GM19372 (cell line): ENCODE results near the gene TECPR2.
A peak's percentile ranks its signal among the peaks of the same experiment; 100 is the strongest.

Experiments
- ATAC-seq: cut with Tn5 transposase; IDR thresholded peaks from one replicate; pipeline ENCODE4 v1.9.1; 2021; ENCODE audit warnings: mild to moderate bottlenecking, low read depth, moderate library complexity; ENCODE audit not compliant: unreplicated experiment

TECPR2 gene

DNA sequence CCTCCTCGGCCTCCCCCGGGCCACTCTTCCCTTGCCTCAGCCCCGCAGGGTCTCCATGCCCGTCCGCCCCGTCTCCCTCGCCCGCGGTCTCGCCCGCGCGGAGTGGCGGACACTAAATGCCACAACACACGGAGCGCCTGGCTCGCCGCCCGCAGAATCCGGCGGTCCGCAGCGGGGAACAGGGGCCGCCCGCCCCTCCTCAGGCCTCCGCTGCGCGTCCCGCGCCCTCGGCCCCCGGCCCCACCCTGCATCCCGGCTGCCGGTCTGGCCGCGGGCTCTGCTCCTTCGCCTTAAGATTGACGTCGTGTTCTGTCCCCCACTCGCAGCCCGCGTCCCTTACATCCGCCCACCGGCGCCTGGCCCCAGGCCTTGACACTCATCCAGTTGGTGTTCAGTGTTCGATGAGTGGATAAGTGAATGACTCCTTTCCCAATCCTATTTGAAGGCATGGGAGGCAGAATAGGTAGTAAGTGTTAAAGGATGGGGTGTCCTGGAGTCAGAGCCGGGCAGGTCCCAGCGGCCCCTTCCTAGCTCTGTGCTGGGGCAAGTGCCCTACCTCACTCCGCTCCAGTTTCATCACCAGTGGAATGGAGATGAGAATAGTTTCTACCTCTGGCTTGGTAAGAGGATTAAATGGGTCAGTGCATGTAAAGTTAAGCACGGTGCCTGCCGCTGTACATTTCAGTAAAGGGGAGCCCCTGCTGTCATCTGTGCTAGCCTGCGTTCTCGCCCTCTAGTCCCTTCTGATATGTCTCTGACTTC is 622 bp downstream of the TECPR2 start:
- ATAC-seq = peak; percentile 3

DNA sequence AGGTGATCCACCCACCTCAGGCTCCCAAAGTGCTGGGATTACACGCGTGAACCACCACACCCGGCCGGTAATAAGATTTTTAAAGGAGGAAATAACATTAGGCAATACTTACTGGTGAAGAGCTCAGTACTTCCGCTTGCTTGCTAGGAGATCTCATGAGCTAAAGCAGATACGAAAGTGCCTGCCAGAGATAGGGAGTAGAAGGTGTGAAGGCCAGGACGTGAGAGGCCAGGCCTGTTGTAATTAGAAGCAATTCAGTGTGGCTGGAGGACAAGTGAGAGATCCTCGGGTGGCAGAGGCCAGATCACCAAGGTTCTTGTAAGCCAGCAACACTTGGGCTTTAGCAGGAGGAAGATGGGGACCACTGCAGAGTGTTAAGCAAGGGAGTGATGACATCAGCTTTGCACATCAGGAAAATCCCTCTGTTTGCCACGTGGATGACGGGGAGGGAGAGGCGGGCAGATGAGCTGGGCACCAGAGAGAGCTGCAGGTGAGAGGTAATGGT is 7.6 kb downstream of the TECPR2 start:
- no peak for ATAC-seq

DNA sequence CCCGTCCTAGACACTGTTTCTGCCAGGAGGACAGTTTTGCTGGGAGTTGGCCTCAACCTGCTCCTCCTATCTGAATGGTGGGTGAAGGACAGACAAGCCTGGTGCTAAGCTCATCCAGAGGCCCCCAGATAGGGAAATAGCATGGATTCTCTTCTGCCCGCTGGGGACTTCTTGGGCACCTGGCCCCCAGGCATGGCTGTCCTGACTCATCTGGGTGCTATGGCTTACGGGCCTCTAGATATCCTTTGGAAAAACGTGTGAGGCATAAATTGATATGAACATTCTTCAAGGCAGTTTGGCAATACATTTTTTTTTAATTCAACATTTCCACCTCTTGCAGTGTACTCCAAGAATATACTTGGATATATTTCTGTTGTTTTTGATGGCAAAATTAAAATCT is 8.6 kb downstream of the TECPR2 start:
- ATAC-seq = no peak

DNA sequence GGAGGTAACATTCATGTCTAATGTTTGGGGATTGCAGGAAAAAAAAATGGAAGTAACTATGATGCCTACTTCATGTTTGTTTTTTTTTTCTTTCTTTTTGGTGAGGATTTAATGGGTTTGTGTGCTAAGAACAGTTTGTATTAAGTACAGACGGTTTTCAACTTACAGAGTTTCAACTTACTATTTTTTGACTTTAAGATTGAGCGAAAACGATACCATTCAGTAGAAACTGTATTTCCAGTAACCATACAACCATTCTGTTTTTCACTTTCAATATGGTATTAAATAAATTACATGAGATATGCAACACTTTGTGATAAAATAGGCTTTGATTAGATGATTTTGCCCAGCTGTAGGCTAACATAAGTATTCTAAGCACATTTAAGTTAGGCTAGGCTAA is 10.4 kb downstream of the TECPR2 start:
- no peak for ATAC-seq

DNA sequence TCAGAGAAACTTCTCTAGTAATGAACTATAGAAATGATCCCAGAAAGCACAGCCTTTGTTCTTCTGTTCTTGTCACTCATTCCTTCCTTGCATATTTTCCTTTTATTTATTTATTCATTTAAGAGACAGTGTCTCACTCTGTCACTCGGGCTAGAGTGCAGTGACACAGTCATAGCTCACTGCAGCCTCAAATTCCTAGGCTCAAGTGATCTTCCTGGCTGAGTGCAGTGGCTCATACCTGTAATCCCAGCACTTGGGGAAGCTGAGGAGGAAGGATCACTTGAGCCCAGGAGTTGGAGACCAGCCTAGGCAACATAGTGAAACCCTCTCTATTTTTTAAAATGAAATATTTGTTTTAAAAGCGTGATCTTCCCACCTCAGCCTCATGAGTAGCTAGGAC is 11.5 kb downstream of the TECPR2 start:
- no peak for ATAC-seq

DNA sequence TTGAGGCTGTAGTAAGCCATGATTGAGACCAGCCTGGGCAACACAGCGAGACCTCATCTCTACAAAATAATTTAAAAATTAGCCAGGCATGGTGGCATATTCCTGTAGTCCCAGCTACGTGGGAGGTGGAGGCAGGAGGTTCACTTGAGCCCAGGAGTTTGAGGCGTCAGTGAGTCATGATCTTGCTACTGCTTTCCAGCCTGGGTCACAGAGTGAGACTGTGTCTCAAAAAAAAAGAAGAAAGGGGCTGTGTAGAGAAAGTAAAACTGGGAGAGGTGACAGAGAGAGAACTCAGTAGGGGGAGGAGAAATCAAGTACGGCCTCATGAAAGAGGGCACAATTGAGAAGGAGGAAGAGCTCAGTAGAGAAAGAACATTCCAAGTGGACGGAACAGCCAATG is 12.4 kb downstream of the TECPR2 start:
- no peak for ATAC-seq

DNA sequence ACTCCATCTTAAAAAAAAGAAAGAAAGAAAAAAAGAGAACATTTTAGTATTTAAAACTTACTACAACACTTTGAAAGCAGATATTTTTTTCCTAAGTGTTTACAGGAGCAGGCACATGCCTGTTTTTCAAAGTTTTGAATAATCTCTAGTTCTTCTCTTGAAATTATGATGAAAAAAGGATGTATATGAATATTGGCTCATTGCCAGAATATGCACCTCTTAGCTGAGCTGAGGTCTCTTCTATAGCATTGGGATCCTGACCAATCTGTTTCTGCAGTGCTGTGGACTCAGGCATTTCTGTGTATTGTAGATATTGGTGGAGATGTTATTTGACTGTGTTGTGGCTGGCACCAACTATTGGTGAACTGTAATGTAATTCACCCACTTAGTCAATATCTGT is 15.0 kb downstream of the TECPR2 start:
- ATAC-seq = no peak

DNA sequence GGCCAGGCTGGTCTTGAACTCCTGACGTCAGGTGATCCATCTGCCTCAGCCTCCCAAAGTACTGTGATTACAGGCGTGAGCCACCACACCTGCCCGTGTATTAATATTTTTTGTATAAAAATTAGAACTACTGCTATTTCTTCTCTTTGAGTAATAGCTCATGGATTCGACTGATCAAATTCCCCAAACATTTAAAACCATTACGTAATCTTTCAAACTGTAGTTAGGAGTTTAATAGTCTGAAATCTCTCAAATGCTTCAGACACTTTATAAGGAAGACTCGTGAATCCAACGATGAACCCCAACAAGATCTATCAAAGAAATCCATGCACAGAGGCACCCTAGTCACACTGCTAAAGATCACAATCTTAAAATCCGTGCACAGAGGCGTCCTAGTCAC is 16.1 kb downstream of the TECPR2 start:
- ATAC-seq = no peak

DNA sequence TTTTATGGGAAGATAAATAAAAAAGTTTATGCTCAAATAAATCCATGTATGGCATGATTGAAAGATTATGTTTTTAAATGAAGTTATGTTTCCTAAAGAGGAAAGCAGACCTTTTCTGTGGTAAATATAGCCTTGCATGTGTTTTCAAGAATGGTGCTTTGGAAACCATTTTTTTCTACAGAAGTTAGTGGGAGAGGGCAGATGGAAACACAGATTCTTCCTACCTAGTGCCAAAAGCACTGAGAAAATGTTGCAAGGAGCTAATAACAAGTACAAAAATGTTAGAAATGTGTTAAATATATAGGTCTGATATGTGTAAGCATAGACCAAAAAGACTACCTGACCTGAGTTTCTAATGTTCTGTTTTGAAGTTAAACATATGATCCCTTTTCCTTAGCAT is 24.3 kb downstream of the TECPR2 start:
- ATAC-seq = no peak

DNA sequence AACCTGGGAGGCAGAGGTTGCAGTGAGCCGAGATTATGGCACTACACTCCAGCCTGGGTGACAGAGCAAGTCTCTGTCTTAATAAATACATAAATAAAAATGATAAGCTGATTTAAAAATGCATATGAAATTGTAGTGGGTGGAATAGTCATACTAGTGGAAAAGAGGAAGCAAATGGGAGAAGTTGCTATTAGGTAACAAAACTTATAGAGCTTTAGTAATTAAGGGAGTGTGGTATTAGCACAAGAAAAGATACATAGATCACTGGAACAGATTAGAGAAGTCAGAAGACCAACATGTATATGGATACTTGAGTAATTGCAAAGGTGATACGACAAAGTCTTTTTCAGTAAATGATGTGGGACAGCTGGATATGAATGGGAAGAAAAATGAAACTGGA is 26.5 kb downstream of the TECPR2 start:
- ATAC-seq = no peak

DNA sequence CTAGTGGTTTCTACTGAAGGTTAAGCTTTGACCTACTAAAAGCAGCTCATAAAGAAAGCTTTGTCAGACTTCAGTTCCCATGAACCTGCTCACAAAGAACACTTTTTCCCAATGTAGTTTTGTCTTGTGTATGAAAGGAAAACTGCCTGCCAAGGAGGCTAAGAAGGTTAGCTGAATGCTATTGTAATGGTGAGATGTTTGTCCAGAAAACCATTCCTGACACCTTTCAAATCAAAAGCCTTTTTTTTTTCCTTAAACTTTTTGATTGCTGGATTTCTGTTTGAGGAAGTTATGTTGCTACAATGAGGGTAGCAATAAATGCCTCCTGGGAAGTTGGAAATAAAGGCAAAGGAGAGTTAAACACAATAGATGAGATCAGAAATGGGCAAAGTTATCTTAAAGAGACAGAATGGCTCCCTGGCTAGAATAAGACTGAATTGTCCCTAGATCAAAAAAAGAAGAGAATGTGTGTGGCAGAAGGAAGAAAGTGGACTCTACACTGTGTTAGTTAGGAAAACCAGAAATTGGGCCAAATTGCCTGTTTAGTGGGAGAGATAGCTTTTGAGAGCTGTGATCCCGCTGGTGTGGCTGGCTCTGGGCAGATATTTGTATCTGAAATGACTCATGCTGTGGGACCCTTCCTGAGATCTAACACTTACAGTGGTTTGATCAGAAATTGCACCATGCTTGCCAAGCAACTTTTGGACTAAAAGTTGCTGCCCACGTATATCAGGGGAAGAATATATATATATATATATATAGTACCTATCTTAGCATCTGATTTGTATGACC is 27.5 kb downstream of the TECPR2 start:
- ATAC-seq = no peak

DNA sequence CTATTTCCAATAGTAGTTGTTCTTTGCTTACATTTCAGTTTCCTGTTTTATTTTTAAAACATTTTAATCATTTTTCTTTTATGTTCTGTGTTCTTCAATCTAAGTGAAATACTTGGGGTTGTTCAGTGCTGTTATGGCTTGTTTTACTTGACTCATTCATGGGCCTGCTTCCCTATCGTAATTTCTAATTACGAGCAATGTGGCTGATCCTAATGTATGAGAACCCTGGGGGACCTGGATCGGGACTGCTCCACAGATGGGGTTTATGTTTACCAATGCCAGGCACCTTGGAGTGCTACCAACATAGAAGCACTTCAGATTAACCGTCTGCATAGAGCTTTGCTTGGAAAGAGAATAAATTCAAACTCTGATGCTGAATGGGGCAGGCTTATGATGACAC is 29.8 kb downstream of the TECPR2 start:
- ATAC-seq = no peak

DNA sequence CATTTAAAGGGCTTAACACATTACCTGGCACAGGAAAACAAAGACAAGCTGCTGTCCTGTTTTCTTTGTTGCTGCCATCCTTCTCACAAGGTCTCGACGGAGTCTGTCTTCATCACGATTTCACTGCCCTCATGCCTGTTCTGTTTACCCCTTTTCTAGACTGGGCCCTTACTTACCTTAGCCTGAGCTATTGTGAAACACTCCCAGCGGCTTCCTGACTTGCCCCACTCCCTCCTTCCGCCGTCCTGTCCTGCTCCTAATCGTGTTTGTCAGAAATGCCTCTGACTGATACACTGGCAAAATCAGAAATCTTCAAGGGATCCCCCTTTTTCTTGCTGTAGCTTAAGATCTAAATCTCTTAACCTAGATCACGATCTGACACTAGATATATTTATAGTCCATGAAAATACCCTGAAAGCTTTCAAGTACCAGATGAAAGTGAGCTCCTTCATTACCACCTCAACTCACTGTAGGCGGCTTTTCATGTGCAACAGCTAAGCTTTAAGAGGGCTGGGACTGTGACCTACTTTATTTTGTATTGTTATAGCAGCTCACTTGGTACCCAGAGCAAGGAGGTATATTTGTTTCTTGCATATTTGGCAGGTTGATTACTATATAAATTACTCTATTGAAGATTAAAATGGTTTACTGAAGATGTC is 32.1 kb downstream of the TECPR2 start:
- ATAC-seq = no peak

DNA sequence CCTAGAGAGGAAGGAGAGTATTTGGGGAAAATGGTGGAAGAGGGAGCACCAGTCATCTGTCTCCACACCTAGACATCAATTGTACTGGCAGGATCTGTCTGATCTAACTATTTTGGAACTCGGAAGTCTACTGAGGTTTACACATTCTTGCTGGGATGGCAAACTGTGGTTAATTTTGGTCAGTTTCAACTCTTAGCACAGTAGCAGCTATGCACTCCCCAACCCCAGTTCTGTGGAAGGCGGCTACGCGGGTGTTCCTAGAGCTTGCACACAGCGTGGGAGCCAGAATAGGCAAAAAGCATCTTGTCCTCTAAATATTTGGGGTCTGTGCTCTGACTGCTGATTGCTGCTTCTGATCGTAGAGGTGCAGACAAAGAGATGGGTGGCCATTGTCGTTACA is 33.8 kb downstream of the TECPR2 start:
- ATAC-seq = no peak

DNA sequence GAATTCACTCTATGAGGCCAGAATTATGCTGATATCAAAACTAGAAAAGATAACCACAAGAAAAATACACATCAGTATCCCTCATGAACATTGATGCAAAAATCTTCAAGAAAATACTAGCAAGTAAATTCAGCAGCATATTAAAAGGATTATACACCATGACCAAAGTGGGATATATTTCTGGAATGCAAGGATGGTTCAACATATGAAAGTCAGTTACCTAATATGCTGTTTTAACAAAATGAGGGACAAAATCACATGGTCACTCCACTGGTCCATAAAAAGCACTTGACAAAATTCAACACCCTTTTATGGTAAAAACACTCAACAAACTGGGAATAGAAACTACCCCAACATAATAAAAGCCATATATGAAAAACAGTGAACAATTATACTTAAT is 40.3 kb downstream of the TECPR2 start:
- ATAC-seq = no peak

DNA sequence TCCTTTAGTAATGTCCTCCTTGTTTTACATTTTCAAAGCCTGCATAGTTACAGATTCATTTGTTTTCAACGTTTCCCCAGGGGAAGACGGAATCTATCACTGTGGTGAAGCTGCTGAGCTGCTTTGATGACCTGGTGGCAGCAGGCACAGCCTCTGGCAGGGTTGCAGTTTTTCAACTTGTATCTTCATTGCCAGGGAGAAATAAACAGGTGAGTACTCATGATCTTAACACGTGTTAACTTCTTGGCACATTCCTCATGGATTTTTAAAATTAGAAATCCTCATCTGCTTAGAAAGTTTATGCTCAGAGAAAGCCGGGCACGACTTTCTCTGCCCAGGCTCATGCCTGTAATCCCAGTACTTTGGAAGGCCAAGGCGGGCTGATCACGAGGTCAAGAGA is 44.5 kb downstream of the TECPR2 start:
- ATAC-seq = no peak

DNA sequence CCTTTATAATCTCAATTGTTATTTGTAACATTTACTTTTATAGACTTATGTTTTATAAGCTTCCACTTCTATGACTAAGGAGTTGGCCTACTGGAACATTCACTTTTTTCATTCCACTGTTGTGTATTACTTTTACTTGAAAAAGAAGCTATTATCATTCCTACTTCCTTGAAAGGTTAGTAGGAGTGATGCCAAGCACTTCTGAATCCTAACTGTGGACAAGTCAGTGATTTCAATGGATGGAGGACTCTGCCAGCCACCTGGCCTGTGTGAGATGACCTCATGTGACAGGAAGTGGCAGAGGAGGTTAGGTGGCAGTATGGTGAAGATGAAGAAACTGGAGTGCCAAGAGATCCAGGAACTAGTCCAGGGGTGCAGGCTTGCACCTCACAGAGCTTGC is 46.0 kb downstream of the TECPR2 start:
- no peak for ATAC-seq

DNA sequence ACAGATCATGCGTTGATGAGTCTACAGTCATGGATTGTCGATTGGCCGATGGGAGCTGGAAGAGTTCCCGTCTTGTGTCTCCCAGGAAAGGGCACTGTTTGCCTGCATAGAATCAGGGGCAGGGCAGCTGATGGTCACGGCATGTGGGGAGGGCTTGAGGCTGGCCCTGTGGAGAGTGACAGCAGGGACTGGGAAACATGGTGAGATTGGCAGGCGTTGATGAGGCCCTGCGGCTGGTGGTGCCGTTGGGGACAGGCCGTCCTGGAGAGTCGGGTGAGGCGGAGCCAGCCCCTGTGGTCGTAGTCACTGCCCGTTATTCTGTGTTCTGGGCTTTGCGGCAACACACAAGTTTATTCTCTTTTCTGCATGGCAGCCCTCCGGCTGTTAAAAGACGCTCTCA is 52.9 kb downstream of the TECPR2 start:
- ATAC-seq = no peak

DNA sequence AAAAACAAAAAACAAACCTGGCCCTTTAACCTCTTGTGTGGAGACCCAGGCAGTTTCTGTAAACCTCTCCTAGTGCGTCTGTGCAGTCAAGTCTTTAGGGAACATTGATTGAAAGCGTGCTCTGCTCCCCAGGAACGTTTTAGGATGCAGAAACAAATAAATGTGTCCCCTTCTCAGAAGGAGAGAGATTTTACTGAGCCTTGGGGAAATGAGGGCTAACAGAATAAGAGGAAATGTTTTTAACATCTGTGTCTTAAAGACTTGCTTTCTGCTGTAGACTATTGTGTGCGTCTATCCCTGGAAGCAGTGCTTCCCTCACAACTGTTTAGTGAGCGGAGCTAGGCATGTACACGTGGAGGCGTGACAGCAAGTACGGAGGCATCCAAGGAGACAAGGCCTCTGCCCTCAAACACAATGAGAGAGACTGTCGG is 54.3 kb downstream of the TECPR2 start:
- ATAC-seq = no peak

DNA sequence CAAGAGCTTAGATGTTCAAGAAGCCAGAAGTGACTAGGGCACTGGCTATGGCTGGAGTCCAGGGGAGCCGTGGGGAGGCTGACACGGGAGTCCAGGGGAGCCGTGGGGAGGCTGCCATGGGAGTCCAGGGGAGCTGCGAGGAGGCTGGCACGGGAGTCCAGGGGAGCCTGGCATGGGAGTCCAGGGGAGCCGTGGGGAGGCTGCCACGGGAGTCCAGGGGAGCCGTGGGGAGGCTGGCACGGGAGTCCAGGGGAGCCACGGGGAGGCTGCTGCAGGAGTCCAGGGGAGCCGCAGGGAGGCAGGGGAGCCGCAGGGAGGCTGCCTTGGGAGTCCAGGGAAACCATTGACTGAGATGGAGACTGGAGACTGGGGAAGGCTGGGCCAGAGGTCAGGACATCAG is 54.9 kb downstream of the TECPR2 start:
- no peak for ATAC-seq

DNA sequence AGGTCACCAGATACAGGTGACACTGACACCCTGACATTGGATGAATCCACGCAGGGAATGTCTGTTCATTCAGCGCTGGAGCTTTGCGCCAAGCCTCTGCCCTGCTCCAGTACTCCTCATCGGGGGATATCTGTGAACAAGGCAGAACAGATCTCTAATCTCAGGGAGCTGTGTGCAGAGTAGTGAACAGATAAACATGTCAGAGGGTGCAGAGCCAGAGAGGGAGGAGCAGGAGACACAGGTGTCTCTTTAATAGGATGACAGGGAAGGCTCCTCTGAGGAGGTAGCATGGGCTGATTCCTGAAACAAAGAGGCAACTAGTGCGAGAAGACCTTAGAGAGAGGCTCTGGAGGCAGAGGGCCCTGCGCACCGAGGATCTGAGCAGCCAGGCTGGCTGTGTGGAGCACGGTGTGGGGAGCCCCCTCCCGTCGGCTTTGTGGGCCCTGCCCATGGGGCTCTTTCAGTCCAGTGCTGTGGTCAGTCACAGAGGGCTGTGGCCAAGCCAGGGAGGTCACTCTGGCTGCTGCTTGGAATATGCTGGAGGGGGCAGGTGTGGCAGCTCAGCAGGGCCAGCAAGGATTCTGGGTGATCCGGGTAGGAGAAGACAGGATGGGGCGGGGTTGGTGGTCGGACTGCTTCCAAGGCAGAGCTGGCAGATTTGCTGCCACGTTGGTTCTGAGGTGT is 55.6 kb downstream of the TECPR2 start:
- ATAC-seq = no peak
